Stimulated activated CD4-positive, alpha-beta T cell treated with anti-CD3 and anti-CD28 coated beads, Interleukin-1b, Interleukin-23, amount 100 ng/mL, for 24 hours (primary cell): Measurements from ENCODE around the gene NUP188.

ENCODE experiments used
- DNase-seq, 4 experiments: peaks; one replicate each; pipeline ENCODE4 v3.0.0-alpha.2; 2020; ENCODE audit warnings: low read depth in 4 of 4, low spot score in 1 of 4

NUP188 gene, protein sequence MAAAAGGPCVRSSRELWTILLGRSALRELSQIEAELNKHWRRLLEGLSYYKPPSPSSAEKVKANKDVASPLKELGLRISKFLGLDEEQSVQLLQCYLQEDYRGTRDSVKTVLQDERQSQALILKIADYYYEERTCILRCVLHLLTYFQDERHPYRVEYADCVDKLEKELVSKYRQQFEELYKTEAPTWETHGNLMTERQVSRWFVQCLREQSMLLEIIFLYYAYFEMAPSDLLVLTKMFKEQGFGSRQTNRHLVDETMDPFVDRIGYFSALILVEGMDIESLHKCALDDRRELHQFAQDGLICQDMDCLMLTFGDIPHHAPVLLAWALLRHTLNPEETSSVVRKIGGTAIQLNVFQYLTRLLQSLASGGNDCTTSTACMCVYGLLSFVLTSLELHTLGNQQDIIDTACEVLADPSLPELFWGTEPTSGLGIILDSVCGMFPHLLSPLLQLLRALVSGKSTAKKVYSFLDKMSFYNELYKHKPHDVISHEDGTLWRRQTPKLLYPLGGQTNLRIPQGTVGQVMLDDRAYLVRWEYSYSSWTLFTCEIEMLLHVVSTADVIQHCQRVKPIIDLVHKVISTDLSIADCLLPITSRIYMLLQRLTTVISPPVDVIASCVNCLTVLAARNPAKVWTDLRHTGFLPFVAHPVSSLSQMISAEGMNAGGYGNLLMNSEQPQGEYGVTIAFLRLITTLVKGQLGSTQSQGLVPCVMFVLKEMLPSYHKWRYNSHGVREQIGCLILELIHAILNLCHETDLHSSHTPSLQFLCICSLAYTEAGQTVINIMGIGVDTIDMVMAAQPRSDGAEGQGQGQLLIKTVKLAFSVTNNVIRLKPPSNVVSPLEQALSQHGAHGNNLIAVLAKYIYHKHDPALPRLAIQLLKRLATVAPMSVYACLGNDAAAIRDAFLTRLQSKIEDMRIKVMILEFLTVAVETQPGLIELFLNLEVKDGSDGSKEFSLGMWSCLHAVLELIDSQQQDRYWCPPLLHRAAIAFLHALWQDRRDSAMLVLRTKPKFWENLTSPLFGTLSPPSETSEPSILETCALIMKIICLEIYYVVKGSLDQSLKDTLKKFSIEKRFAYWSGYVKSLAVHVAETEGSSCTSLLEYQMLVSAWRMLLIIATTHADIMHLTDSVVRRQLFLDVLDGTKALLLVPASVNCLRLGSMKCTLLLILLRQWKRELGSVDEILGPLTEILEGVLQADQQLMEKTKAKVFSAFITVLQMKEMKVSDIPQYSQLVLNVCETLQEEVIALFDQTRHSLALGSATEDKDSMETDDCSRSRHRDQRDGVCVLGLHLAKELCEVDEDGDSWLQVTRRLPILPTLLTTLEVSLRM (N-terminal part only)

DNA sequence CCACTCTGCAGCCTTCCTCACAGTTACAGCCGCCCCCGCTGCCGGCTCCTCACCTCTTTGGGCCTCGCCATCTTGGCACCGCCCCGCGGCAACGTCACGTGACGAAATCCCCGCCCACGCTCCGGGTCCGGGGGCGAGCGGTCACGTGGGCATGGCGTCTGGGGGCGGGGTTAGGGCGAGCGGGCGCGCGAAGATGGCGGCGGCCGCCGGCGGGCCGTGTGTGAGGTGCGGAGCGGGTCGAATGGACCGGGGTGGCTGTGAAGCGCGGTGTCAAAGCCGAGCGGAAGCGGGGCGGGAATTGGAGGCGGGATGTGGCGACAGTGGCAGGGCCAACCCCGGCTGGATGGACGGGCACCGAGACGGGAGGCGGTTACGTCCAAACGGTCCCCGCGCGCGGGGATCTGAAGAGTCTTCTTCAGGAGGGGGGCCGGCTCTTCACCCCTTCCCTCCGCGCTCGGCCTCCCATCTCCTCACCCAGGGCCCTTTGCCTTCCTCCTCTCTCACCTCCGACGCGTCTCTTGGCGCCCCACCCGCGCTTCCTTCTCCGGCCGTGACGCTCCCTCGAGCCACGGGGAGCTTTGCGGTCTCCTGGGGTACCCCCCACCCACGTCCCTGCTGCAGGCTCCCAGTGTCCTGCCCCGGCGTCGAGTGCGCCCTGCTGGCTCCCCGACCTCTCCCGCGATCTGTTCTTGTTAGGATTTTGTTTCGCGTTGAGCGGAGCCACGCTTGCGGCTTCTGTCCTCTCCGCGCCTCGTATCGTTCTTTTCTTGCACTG is at the start of gene NUP188, which contains the start of gene DOLK:
TSS of gene NUP188 (plus strand) at position 173 of the 775 bp plus-strand sequence. CDS start at position 194, 21 bp downstream.
TSS of gene DOLK (minus strand) at position 77 of the 775 bp plus-strand sequence. CDS start 300 bp downstream, outside the sequence.
- peak; percentile 98 to 100 (median 99) for DNase-seq

DNA sequence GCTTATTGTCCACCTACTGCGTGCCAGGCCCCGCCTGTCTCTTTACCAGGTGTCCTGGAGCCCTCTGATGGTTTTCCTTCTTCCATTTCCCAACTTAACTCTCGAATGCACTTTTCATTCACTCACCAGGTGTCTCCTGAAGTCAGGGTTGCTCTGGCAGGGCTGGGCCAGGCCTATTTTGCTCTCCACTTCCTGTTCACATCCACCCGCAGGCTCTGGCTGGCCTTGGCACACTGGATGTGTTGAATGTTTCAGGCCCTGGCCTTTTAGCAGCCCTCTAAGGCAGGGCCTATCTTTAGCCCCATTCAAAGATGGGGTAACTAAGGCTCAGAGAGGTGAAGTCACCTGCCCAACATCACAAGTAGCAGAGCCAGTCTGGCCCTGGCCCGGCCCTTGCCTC is 49.1 kb upstream of the NUP188 start:
- DNase-seq = no peak

DNA sequence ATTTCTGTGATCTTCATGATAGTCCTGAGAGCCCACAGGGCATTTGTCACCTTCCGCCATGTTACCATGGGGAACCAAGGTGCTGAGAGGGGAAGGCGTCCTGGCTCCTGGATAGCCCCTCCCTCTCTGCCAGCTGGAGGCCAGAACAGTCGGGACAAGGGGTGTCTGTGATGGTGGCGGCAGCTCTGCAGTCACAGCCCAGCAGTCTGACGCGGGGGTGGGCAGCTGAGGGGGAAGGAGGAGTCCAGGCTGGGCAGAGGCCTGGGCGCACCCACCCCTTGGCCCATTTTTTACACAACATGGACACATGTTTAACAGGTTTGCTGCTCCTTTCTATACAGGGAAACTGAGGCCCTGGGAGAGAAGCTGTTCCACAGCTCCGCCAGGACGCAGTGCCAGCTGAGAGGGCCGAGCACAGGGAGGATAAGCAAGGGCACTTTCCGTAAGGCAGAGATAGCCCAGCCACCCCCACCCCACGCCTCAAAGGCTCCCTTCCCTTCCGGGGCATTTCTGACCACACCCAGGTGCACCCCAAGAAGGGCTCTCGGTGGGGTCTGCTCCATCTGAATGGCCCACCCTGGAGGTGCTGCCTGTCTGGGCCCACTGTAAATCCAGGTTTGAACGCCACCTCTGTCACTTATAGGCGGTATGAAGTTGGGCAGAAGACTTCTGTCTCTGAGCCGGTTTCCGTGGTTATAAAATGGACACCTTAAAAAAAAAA is 48.5 kb upstream of the NUP188 start:
- no peak for DNase-seq

DNA sequence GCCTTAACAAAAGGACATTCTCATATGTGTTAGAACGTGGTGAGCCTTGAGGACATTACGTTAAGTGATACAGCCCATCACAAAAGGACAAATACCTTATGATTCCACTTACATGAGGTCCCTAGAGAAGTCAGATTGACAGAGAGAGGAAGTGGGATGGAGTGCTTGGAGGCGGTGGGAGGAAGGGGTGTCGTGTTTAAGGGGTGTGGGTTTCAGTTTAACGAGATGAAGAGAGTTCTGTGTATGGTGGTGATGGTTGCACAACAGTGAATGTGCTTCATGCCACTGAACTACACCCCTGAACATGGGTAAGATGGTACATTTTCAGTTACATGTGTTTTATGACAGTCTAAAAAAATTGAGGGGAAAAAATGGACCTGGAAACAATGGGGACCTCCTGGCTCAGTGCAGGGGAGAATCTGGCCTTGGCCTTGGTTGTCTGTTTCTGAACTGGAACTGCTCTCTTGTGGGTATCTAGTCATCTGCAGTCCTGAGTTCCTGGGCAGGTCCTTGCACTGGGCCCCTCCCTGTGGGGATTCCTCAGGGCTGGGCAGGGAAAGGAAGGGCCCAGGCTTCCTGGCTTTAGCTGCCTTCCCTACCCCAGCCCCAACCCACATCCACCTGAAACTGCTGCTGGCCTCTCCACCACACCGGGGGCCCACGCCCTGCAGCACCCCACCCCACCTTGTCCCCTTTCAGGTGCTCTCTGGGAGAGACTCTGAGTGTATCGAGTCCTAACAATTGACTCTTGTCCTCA is 47.8 kb upstream of the NUP188 start:
- no peak for DNase-seq

DNA sequence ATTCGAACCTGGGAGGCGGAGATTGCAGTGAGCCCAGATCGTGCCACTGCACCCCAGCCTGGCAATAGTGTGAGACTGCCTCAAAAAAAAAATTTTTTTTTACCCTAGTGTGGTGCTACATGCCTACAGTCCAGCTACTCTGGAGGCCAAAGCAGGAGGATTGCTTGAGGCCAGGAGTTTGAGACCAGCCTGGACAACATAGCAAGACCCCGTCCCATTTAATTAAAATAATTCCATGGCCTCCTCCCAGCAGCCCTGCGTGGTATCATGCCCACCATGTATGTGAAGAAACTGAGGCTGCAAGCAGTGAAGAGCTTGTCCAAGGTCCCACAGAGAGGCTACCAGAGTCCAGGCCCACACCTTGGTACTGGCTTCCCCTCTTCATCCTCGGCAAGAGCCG is 46.1 kb upstream of the NUP188 start:
- no peak for DNase-seq

DNA sequence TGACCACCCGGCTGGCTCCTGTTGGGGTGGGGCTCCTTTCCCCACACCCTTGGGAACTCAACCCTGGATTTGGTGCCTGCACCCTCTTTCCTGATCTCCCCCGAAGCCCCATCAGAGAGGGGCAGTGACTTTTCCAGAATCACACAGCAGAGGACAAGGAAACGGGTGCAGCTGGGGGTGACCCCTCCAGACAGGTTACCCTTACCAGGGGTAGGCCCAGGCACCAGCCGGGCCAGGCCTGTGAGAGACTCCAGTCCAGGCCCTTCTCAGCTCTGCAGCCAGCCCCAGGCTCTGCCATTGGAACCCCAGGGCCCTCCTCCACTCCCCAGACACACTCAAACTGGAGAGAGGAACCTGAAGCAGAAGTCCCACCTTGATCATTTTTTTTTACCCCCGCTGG is 45.7 kb upstream of the NUP188 start:
- no peak for DNase-seq

DNA sequence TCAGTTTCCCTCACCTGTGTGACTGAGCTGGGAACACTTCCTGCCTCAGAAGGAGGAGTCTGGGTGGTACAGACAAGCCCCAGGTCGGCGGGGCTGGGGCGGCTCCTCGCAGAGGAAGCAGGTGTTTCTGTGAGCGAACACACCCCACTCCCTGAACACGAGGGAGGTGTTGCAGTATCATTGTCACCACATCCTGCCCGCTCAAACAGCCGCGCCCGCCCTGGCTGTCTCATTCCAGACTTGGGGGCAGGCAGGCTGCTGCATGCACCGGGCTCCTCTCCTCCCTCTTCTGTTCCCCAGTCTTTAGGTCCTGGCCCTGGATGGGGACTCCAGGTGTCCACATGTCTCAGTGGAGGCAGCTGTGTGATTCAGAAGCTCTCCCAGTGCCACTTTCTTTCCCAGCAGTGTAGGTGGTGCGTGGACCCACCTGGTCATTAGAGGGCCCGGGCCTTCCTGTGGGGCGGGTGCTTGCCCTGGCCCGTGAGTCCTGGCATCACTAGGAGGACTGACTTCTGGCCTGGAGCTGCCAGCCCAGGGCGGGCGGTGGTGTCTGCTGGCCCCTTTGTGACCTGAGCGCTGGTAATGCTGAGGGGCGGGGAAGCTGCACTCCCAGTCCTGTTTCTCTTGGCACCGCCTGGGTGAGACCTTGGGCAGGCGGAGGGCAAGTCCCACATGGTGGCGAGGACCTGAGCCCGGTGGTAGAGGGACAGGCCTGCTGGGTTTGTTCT is 45.0 kb upstream of the NUP188 start:
- DNase-seq = peak; percentile 44 to 77 (median 64)

DNA sequence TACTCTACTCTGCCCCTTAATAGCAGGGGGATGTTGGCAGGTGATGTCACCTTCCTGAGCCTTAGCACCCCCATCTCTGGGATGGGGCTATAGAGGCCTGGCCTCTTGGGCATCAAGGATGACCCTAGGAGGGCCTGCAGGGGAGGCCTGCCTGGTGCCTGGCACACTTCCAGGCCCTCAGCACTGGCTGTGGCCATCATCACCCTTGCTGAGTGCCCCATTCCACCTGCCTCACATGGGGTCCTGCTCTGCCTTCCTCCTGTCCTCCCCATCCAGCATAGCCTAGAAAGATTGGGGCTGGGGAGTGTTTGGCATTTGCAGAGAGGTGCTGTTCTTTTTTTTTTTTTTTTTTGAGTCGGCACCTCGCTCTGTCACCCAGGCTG is 44.4 kb upstream of the NUP188 start:
- DNase-seq = no peak

DNA sequence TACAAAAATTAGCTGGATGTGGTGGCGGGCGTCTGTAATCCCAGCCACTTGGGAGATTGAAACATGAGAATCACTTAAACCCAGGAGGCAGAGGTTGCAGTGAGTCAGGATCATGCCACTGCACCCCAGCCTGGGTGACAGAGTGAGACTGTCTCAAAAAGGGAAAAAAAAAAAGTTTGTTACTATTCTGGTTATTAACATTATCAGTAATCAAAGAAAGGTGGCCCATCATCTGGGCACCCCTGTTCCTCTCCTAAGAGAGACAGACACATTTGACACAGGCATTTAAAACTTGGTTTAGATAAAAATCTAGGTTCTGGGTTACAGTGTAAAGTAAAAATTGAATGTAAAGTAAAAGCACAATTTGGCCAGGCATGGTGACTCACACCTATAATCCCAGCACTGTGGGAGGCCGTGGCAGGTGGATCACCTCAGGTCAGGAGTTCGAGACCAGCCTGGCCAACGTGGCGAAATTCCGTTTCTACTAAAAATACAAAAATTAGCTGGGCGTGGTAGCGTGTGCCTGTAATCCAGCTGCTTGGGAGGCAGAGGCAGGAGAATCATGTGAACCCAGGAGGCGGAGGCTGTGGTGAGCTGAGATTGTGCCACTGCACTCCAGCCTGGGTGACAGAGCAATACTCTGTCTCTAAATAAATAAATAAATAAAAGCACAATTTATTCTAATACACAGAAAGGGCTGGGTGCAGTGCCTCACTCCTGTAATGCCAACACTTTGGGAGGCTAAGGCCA is 43.5 kb upstream of the NUP188 start:
- no peak for DNase-seq

DNA sequence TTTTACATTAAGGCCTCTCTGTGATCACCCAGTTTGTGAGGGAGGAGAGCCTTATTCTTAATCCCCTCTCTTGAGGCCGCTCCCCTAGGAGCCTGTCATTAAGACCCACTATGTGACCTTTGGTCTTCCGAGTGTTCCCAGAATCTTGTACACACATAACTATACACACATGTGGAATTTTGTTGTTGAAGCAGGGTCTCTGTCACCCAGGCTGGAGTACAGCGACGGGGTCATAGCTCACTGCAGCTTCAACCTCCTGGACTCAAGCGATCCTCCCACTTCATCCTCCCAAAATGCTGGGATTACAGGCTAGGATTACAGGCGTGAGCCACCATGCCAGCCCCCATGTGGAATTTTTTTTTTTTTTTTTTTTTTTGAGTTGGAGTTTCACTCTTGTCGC is 41.5 kb upstream of the NUP188 start:
- DNase-seq = no peak

DNA sequence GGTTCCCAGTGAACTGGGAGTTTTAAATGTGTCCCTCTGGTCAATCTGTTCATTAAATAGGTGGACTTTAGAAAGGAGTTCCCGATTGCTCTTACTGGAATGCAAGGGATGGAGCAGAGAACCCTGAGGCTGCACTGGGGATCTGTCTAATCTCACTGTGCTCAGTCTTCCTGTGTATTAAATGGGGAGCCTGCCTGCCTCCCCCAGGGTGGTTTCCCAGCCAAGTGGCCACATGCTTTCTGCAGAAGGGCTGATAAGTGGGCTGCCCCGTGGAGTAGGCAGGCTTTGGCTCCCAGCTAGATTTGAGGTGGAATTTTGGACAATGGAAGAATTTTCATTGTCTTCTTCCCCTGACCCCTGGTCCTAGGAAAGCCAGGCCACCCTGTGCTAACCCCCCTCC is 40.8 kb upstream of the NUP188 start:
- no peak for DNase-seq

DNA sequence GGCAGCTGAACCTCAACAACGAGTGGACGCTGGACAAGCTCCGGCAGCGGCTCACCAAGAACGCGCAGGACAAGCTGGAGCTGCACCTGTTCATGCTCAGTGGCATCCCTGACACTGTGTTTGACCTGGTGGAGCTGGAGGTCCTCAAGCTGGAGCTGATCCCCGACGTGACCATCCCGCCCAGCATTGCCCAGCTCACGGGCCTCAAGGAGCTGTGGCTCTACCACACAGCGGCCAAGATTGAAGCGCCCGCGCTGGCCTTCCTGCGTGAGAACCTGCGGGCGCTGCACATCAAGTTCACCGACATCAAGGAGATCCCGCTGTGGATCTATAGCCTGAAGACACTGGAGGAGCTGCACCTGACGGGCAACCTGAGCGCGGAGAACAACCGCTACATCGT is 39.1 kb upstream of the NUP188 start:
- DNase-seq = no peak

DNA sequence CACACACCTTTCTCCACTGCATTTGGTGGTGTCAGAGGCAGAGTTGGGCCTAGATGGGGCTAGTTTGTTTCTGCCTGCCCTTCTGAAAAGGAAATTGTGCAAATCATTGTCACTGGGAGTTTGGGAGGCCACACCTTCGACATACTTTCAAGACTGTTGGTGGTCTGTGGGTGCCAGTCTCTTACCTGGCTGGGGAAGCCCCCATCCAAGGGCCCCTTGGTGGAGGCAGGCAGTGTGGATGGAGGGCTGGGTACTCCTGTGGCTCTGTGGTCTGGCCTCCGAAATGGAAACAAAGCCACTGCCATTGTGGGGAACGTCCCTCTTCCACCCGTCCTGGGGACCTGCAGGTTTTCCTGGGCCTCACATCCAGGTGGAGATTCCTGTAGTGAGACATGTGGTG is 37.6 kb upstream of the NUP188 start:
- DNase-seq = no peak

DNA sequence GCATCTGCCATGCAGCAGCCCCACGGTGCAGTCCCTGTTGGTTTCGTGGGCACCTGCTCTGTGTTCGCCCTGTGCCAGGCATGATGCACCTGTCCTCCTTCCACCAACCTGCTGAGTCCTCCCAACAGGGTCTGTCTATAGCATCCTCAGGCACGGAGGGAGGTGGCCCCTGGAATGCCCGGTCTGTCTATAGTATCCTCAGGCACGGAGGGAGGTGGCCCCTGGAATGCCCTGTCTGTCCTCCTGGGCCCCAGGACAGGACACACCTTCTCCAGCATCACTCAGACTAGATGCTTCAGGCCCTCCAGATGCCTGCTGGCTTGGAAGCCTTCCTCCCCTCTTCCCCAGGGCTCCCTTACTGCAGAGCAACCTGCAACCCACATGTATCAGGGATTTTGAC is 36.6 kb upstream of the NUP188 start:
- no peak for DNase-seq

DNA sequence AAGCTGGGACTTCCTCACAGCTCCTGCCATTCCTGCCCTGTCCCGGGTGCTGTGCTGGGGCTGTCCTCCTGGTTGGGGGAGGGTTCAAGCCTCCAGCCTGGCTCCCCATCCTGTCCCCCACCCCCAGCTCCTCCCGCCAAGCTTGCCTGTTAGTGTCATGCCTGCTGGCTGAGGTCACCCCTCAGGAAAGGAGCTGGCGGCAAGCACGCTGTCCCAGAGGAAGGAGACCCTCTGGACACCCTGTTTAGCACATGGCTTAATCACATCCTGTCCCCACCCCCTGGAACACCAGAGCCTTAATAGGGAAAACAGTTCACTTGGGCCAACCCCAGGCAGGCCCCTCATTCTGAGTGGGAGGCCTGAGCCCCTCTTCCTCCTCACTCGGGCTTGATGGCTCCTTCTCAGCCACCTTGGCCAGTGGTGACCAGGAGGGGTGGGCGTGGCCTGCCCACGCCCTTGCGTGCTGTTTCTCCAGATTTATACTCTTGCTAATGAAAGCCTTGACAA is 35.9 kb upstream of the NUP188 start:
- DNase-seq = no peak

DNA sequence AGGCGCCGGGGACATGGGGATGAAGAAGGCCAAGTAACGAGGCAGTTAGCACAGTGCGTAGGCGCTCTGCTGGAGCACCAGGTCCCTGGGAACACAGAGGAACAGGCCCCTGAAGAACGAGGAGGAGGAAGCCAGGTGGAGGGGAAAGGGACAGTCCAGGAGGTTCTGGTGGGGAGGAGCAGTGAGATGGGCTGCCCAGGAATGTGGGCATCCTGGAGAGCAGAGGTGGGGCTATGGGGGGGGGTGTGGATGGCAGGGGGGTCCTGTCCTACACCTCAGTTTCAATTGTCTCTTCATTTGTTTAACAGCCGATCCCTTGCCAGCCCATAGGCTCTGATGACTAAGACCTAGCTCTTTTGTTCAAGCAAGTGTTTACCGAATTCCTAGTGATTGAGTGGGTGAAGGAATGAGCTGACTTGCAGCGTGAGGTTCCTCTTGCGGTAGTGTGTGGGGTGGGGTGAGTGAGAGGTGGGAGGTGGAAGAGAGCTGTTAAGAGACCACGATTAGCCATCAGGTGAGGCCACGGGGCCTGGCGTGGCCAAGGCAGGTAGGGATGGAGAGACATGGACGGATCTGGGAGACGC is 35.1 kb upstream of the NUP188 start:
- no peak for DNase-seq
